GM20000 (cell line): Measurements from ENCODE around the gene BACH2.

Experiments
- DNase-seq: peaks from one replicate; pipeline ENCODE4 v3.0.0; 2012; ENCODE audit warnings: low spot score
- TF ChIP-seq, protein P1 (sequence below): IDR thresholded peaks from 2 replicates; pipeline ENCODE4 v1.5.1; 2012; ENCODE audit warnings: mild to moderate bottlenecking, control low read depth; ENCODE audit errors: extremely low read depth, missing control alignments

BACH2 gene

DNA sequence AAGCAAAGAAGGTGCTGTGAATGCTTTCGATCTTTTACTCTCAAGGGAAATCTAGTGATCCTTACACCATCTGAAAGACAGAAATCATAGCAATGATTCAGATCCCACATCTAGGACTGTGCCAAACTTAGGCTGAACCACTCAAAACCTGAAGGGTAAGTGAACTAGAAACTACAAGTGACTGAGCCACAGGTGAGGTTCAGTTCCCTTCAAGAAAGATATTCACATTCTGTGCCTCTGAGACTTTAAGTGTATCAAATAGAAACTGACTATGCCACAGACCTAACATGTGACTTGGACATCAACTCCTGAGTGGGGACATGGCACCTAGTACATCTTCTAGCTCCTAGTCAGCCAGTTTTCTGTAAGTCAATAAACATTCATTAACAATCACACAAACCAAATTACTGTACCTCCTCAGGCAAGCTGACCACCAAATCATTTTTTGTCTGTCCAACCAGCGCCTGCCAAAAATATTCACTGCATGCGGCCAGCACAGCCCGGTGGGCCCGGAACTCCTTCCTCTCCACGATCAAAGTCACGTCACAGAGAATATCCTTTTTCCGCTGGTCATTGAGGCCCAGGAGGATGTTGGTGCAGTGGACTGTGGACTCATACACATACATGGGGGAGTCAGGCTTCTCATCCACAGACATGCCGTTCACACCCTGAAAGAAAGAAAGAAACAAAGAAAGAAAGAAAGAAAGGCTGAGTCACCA is 288.3 kb downstream of the BACH2 start:
- DNase-seq: no peak
- TF ChIP-seq, protein P1, sequence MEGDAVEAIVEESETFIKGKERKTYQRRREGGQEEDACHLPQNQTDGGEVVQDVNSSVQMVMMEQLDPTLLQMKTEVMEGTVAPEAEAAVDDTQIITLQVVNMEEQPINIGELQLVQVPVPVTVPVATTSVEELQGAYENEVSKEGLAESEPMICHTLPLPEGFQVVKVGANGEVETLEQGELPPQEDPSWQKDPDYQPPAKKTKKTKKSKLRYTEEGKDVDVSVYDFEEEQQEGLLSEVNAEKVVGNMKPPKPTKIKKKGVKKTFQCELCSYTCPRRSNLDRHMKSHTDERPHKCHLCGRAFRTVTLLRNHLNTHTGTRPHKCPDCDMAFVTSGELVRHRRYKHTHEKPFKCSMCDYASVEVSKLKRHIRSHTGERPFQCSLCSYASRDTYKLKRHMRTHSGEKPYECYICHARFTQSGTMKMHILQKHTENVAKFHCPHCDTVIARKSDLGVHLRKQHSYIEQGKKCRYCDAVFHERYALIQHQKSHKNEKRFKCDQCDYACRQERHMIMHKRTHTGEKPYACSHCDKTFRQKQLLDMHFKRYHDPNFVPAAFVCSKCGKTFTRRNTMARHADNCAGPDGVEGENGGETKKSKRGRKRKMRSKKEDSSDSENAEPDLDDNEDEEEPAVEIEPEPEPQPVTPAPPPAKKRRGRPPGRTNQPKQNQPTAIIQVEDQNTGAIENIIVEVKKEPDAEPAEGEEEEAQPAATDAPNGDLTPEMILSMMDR: no peak

DNA sequence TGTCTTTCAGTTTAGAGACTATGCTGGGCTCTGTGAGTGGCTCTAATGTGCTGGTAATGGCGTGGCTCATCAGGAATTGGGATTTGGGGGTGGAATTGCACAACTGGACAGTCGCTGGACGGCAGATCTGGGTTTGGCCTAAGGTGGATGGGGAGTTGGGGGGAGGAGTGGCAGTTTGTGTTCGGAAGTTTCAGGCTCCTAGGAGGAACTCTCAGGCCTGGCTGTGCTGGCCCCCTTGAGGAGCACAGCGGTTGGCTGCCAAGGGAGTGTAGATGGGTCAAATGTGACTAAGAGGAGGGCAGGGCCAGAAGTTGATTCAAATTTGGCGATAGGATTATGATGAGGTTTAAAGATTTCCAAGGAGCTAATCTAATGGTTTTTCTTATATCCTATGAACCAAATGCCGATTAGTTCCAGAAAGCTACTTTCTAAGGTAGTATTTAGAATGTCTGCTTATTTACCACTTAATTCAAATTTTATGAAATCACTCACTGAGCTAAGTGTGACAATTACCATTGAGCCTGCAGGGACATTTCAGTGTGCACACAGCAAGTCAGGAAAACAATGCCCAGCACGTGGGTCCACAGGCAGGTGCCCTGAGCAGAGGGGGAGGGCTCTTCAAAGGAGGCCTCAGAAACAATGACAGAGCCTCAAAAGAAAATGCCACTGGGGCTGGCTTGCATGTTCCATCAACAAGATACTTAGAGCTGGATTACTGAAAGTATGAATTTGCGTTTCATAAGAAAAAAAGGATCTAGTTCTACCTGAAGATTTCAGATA is 291.4 kb downstream of the BACH2 start:
- no peak for DNase-seq
- TF ChIP-seq, protein P1: no peak

DNA sequence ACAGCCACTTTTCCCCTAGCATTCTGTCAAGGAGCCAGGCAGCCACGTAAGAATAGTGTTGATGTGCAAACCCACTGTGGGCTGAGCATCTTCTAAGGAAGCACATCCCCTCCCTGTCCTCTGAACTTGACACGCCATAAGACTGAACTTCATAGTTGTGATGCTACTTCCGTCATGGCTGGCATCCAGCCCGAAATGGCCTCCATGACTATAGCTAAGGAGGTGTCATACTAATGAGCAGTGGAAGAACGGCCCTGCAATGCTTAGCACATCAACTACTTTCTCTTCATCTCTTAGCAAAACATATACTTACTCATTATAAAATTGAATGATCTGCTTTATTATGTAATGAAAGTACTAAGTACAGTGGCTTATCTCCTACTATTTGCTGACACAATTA is 292.1 kb downstream of the BACH2 start:
- no peak for DNase-seq
- TF ChIP-seq, protein P1: no peak

DNA sequence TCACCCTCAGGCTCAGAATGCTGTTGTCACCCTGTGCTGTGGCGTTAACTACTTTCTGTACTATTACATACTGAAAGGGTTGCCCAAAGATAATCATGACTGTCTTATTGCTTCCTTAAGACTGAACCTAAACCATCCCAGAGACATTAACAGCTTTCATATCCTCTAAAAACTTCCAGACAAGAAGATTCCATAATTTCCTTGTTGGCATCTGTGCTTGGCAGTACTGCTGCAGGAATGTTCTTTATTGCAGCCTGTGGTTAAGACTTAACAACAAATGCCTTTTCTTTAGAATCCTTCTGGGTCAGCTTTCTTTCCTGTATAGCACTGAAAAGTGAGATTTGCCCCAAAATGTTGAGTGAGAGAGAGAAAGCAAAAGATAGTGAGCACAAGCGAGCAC is 292.7 kb downstream of the BACH2 start:
- DNase-seq: no peak

DNA sequence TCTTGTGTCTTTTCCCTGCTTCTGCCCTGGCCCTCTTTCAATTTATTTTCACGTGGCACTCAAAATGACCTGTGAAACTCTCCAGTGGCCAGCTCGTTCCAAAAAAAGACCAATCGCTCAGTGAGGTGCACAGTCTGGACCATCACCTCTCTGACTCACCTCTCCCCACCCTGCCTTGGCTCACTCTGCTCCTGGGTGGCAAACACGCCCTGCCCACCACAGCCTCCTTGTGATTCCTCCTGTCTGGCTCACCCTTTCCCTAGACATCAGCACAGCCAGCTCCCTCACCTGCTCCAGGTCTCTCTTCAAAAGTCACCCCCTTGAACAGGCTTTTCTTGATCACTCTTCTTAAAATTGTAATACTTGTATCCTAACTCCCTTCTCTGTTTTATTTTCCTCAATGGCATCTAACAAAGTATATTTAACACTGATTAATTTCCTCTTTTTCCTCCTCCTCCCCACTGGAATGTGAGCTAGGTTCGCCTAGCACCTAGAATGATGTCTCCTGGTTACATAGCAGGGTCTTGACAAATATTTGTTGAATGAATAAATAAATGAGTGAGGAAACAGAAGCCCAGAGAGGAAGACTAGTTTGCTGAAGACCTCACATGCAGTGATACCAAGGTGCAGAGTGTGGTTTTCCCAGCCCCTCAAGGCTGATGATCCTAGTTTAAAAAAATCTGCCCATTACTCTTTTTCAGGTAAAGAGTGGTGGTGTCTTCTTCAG is 293.4 kb downstream of the BACH2 start:
- no peak for DNase-seq
- TF ChIP-seq, protein P1: no peak

More for the DNA sequence above, 292.7 kb downstream of the BACH2 start:
- TF ChIP-seq, protein P1: no peak

DNA sequence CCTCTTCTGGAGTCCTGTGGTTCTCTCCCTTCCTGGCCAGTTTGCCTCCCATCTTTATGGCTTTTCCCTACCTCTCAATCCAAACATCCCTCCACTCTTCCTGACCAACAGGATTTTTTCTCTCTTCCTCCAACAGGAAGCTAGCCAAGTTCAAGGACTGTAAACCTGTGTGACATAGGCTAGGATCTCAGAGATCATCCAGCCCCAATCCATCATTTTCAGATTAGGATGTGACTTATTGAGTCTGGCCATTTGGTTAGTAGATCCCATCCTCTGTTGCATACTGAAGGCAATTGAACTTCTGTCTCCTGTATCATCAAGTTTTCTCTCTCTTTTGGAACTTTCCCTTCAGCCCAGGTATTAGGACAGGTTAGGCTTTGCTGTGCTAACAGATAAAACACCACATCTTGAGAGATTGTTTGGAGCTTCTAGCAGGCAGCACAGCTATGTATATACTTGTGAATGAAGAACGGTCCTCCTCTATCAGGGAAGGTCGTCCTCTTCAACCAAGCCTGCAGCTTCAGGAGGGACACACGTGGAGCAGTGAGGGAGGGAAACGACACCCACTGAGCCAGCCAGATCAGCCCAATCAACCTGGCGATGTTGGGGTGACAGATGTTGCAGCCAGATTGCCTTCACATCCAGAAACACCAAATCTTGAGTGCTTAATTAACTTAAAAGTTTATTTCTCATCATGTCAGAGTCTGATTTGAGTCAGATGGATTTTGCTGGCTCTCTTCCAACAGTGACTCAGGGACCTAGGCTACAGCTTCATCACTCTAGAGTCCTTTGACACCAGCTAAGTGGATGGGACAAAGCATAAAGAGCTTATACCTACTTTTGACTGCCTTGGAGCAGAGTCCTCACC is 295.5 kb downstream of the BACH2 start:
- no peak for DNase-seq
- TF ChIP-seq, protein P1: no peak
